PC-9 (cell line): Measurements from ENCODE around the gene TEX10.

ENCODE experiments used
- EZH2 ChIP-seq: fragments of 200-600 bp; sonication (generic); IDR thresholded peaks from 2 replicates; pipeline ENCODE4 v1.8.0; 2017; ENCODE audit warnings: antibody characterized with exemption, low read depth
- TF ChIP-seq, protein P1 (sequence below): fragments of 200-600 bp; sonication (generic); conservative IDR thresholded peaks from 2 replicates; pipeline ENCODE4 v1.6.1; 2017; ENCODE audit warnings: mixed run types, antibody characterized with exemption, mild to moderate bottlenecking, moderate library complexity

DNA sequence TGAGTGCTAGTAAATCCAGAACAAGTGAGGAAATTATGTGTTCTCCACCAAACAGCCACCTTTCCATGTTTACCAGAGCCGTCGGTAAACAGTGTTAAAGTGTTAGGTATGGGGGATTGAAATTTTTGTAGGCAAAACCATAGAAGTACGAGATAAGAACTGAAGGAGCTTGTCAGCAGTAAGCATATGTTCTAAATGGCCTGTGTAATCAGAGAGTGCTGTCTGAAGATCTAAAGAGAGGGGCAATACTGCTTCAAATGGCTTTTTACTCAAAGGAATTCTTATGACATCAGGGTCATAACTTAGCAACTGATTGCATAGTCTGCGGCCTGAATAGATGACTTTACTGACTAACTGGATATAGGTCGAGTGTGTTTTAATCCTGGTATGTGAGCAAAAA lies 13.4 kb upstream of the TEX10 start:
- TF ChIP-seq, protein P1, sequence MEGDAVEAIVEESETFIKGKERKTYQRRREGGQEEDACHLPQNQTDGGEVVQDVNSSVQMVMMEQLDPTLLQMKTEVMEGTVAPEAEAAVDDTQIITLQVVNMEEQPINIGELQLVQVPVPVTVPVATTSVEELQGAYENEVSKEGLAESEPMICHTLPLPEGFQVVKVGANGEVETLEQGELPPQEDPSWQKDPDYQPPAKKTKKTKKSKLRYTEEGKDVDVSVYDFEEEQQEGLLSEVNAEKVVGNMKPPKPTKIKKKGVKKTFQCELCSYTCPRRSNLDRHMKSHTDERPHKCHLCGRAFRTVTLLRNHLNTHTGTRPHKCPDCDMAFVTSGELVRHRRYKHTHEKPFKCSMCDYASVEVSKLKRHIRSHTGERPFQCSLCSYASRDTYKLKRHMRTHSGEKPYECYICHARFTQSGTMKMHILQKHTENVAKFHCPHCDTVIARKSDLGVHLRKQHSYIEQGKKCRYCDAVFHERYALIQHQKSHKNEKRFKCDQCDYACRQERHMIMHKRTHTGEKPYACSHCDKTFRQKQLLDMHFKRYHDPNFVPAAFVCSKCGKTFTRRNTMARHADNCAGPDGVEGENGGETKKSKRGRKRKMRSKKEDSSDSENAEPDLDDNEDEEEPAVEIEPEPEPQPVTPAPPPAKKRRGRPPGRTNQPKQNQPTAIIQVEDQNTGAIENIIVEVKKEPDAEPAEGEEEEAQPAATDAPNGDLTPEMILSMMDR: no peak
- TF ChIP-seq EZH2: no peak
